OCI-LY3 (cell line): Measurements from ENCODE around the gene IL4R.

Source experiments
- EZH2phosphoT487 ChIP-seq: fragments of 200-600 bp; shearing (Covaris generic); IDR thresholded peaks from 2 replicates; pipeline ENCODE4 v1.6.1; 2018; ENCODE audit warnings: antibody characterized with exemption, mixed run types, low read depth
- TF ChIP-seq, protein P1 (sequence below): fragments of 200-600, 300-600 bp; sonication (generic); IDR thresholded peaks from 2 replicates; pipeline ENCODE4 v1.5.1; 2014; ENCODE audit warnings: antibody characterized with exemption, low read length, low read depth

GRCh38 chr16:27273670-27274423, 39.9 kb upstream of the IL4R start:
- TF ChIP-seq, protein P1, sequence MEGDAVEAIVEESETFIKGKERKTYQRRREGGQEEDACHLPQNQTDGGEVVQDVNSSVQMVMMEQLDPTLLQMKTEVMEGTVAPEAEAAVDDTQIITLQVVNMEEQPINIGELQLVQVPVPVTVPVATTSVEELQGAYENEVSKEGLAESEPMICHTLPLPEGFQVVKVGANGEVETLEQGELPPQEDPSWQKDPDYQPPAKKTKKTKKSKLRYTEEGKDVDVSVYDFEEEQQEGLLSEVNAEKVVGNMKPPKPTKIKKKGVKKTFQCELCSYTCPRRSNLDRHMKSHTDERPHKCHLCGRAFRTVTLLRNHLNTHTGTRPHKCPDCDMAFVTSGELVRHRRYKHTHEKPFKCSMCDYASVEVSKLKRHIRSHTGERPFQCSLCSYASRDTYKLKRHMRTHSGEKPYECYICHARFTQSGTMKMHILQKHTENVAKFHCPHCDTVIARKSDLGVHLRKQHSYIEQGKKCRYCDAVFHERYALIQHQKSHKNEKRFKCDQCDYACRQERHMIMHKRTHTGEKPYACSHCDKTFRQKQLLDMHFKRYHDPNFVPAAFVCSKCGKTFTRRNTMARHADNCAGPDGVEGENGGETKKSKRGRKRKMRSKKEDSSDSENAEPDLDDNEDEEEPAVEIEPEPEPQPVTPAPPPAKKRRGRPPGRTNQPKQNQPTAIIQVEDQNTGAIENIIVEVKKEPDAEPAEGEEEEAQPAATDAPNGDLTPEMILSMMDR, result no peak
- no peak for TF ChIP-seq EZH2phosphoT487
